SH-SY5Y (cell line): ENCODE measurements around the gene TRAP1.

Experiments
- GATA2 ChIP-seq: IDR thresholded peaks from 2 replicates; pipeline ENCODE4 v1.6.1; 2011; ENCODE audit warnings: mild to moderate bottlenecking, low read depth, low read length
- GATA3 ChIP-seq: IDR thresholded peaks from 2 replicates; pipeline ENCODE4 v1.6.1; 2011; ENCODE audit warnings: low read depth, mild to moderate bottlenecking, low read length, moderate library complexity

- TF ChIP-seq GATA3 = no peak
- TF ChIP-seq GATA2 = no peak
These were observed 71.6 kb downstream of the TRAP1 start for GRCh38 chr16:3645504-3646347.
